HCT116 (cell line): Measurements from ENCODE around the gene RRBP1. TPM values are rescaled to one million over a fixed set of nuclear protein-coding genes. Genes with fewer than 3 reads are reported as not detected.
"Not testable (repeated sequence)": the region's sequence is repeated elsewhere in the genome, so short reads cannot be mapped to it uniquely, and the experiment has no call there.

ENCODE experiments used
- ATAC-seq: fragments of 200-7000 bp; cut with Tn5 transposase; 2 replicates; pipeline ENCODE4 v1.9.1; 2020; ENCODE audit warnings: mild to moderate bottlenecking, moderate library complexity
- BruUV-seq: library from RNA; stranded (reverse); fragments of 400-500 nt; replicated peaks from 2 replicates; lab custom pipeline; 2021; lab: Mats Ljungman, UMichigan
- CTCF ChIA-PET: fragments of 300-600 bp; sonication (Branson Sonifier 250); formaldehyde crosslinking; loops from one replicate; lab custom pipeline; 2021; ENCODE audit warnings: antibody characterized with exemption; lab: Charles Lee
- POLR2A ChIA-PET: fragments of 300-600, 350-600 bp; sonication (Branson Sonifier 250); formaldehyde crosslinking; loops from one replicate; lab custom pipeline; 2021; ENCODE audit warnings: antibody characterized with exemption; lab: Charles Lee
- RAD21 ChIA-PET, 2 experiments: fragments of 300-600 bp; sonication (Branson Sonifier 250); formaldehyde crosslinking; loops; one replicate each; lab custom pipeline; 2023; ENCODE audit warnings: low total read pairs in 2 of 2; ENCODE audit not compliant: uncharacterized antibody in 2 of 2, unreplicated experiment in 2 of 2, low non-redundant PET in 1 of 2; lab: Charles Lee
- DNase-seq: peaks from one replicate; pipeline ENCODE4 v3.0.0-alpha.2; 2010; ENCODE audit warnings: low read depth, low spot score
- H2AFZ ChIP-seq: fragments of 200-600 bp; shearing (Covaris generic), sonication (generic); 2 replicates; pipeline ENCODE4 v1.6.1; 2017; ENCODE audit warnings: low read depth, mixed run types, mixed read lengths, antibody characterized with exemption, low read length; ENCODE audit not compliant: poor library complexity, severe bottlenecking
- H3K27ac ChIP-seq: 2 replicates; pipeline ENCODE4 v1.5.1; 2012; ENCODE audit warnings: low read depth, low read length
- H3K27me3 ChIP-seq: fragments of 200-600 bp; sonication (generic); 2 replicates; pipeline ENCODE4 v1.6.1; 2016; ENCODE audit warnings: mixed run types, low read length, mixed read lengths; ENCODE audit not compliant: insufficient read depth
- H3K36me3 ChIP-seq, 2 experiments: fragments of 200-500 bp in 1 of 2; fragments of 200-600 bp in 1 of 2; sonication (Bioruptor generic) in 1 of 2; sonication (generic) in 1 of 2; 2 replicates each; pipeline versions ENCODE4 v1.5.1 to v1.6.1; 2014 to 2016; ENCODE audit warnings: low read length in 2 of 2, inconsistent platforms in 1 of 2, mixed read lengths in 1 of 2, mixed run types in 1 of 2; ENCODE audit not compliant: insufficient read depth in 2 of 2, control insufficient read depth in 1 of 2
- H3K4me1 ChIP-seq, 2 experiments: fragments of 200-600 bp in 1 of 2; sonication (generic) in 1 of 2; 2 replicates each; pipeline versions ENCODE4 v1.5.1 to v1.6.1; 2012 to 2017; ENCODE audit warnings: low read length in 2 of 2, inconsistent platforms in 1 of 2, mild to moderate bottlenecking in 1 of 2, mixed read lengths in 1 of 2, mixed run types in 1 of 2, moderate library complexity in 1 of 2; ENCODE audit not compliant: insufficient read depth in 2 of 2, control insufficient read depth in 1 of 2
- H3K4me2 ChIP-seq: fragments of 200-600 bp; sonication (generic); 2 replicates; pipeline ENCODE4 v1.6.1; 2017; ENCODE audit warnings: mixed run types, low read length, mixed read lengths
- H3K4me3 ChIP-seq, 2 experiments: fragments of 200-600 bp in 1 of 2; sonication (generic) in 1 of 2; replicated peaks in 1 of 2; 2 replicates each; pipeline ENCODE4 v1.5.1; 2011 to 2016; ENCODE audit warnings: low read length in 2 of 2, control low read depth in 1 of 2, low read depth in 1 of 2, mild to moderate bottlenecking in 1 of 2, mixed read lengths in 1 of 2, mixed run types in 1 of 2
- H3K79me2 ChIP-seq: fragments of 200-600 bp; sonication (generic); 2 replicates; pipeline ENCODE4 v1.6.1; 2017; ENCODE audit warnings: mild to moderate bottlenecking, mixed run types, low read length, moderate library complexity, mixed read lengths; ENCODE audit not compliant: insufficient read depth
- H3K9ac ChIP-seq: fragments of 200-600 bp; sonication (generic); 2 replicates; pipeline ENCODE4 v1.6.1; 2016; ENCODE audit warnings: low read length, mixed read lengths
- H3K9me2 ChIP-seq: fragments of 200-600 bp; sonication (generic), shearing (Covaris generic); 2 replicates; pipeline ENCODE4 v1.6.1; 2017; ENCODE audit warnings: mixed run types, mild to moderate bottlenecking, moderate library complexity; ENCODE audit not compliant: insufficient read depth
- H3K9me3 ChIP-seq, 2 experiments: fragments of 200-500 bp in 1 of 2; fragments of 200-600 bp in 1 of 2; sonication (Bioruptor generic) in 1 of 2; sonication (generic) in 1 of 2; 2 replicates each; pipeline ENCODE4 v1.6.1; 2014 to 2017; ENCODE audit warnings: low read length in 2 of 2, mixed read lengths in 2 of 2, inconsistent platforms in 1 of 2, low read depth in 1 of 2, mild to moderate bottlenecking in 1 of 2, mixed run types in 1 of 2, moderate library complexity in 1 of 2; ENCODE audit not compliant: control insufficient read depth in 1 of 2, insufficient read depth in 1 of 2
- H4K20me1 ChIP-seq: fragments of 200-600 bp; sonication (generic), shearing (Covaris generic); 2 replicates; pipeline ENCODE4 v1.6.1; 2017; ENCODE audit warnings: mixed run types, mild to moderate bottlenecking, moderate library complexity; ENCODE audit not compliant: insufficient read depth
- CTCF ChIP-seq, 3 experiments: fragments of 200-600 bp in 1 of 3; sonication (generic) in 1 of 3; IDR thresholded peaks in 2 of 3; conservative IDR thresholded peaks in 1 of 3; 2 replicates each; pipeline ENCODE4 v1.5.1; 2012 to 2017; ENCODE audit warnings: low read depth in 2 of 3, low read length in 2 of 3, antibody characterized with exemption in 1 of 3, borderline replicate concordance in 1 of 3, control low read depth in 1 of 3, mild to moderate bottlenecking in 1 of 3, mixed read lengths in 1 of 3, mixed run types in 1 of 3, moderate library complexity in 1 of 3; ENCODE audit not compliant: insufficient read depth in 1 of 3
- FOSL1 ChIP-seq: IDR thresholded peaks from 2 replicates; pipeline ENCODE4 v1.6.1; 2012; ENCODE audit warnings: low read depth
- SRF ChIP-seq: IDR thresholded peaks from 2 replicates; pipeline ENCODE4 v1.6.1; 2012; ENCODE audit warnings: low read depth
- intact Hi-C: fragments of 100-400 bp; cut with micrococcal nuclease; formaldehyde crosslinking; loops from 2 replicates; pipeline ENCODE4 v1.10.0; 2022
- total RNA-seq: library from RNA; stranded (reverse); gene quantifications from one replicate; pipeline ENCODE4 v1.2.1, GENCODE V29; 2021; ENCODE audit not compliant: unreplicated experiment

The RRBP1 gene
- total RNA-seq, 1 experiment from 2014 or later = 123 TPM

DNA sequence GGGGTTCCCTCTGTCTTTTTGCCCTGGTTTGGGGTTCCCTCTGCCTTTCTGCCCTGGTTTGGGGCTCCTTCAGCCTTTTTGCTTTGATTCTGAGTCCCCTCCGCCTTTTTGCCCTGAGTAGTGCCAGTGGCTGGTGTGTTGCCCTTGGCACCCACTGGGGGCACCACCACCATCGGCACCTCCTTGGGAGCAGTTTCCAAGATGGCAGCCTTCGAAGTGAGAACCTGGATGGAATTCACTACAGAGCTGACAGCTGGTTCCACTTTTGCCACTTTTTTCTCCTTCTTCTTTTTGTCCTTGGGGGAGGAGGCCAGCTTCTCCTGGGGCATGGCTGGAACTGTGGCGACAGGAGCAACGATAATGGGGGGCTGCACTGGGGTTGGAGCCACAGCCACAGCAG lies 22.2 kb downstream of the RRBP1 start:
- no peak overlapping the region for H3K9ac ChIP-seq
- peaks cover 0 to 18% of the 10 kb centered on the region in 2 experiments; a peak in 2 of 4 replicates for H3K4me1 ChIP-seq
- no peak overlapping the region for H2AFZ ChIP-seq
- H3K79me2 ChIP-seq = peaks cover 90% of the 10 kb centered on the region
- H3K36me3 ChIP-seq = peaks cover 13 to 31% of the 10 kb centered on the region in 2 experiments
- no peak overlapping the region for H3K27ac ChIP-seq
- no peak overlapping the region for H3K4me2 ChIP-seq
- no peak overlapping the region for H3K4me3 ChIP-seq
- CTCF ChIA-PET = no interaction called here
- TF ChIP-seq CTCF (IDR thresholded peaks at IDR 0.05 in 2 of 3, conservative IDR thresholded peaks at IDR 0.05 in 1 of 3; ENCODE audit: borderline replicate concordance in 1 of 3, insufficient read depth in 1 of 3, low read depth in 2 of 3, low read length in 2 of 3) (peak in 2 of 3 experiments; percentile 34 to 37; a peak in 4 of 6 replicates), FOSL1 (no peak), SRF (no peak)
- ATAC-seq = peak; percentile 63
- BruUV-seq = TSS peak; percentile 66
- RAD21 ChIA-PET = no interaction called here
- no peaks in the 10 kb centered on the region for H3K9me2 ChIP-seq
- no peaks in the 10 kb centered on the region for H3K27me3 ChIP-seq
- intact Hi-C loops = loop anchor here (5.0 kb wide), 1 partner anchor 338 kb away; no protein-coding TSS in a partner anchor
- DNase-seq = no peak
- POLR2A ChIA-PET = no interaction called here
- no peaks in the 10 kb centered on the region; the same call in 1 of the 2 replicates for H4K20me1 ChIP-seq
- H3K9me3 ChIP-seq = peaks cover 8 to 10% of the 10 kb centered on the region in 2 experiments; a peak in 1 of 4 replicates

GRCh38 chr20:17659344-17659743 lies 22.7 kb downstream of the RRBP1 start:
- DNase-seq, H3K4me2 ChIP-seq, H3K9me2 ChIP-seq, RAD21 ChIA-PET, ATAC-seq, POLR2A ChIA-PET, BruUV-seq, H4K20me1 ChIP-seq, H3K4me3 ChIP-seq, H2AFZ ChIP-seq, CTCF ChIA-PET, H3K9me3 ChIP-seq, H3K27ac ChIP-seq, H3K9ac ChIP-seq, H3K27me3 ChIP-seq: not testable (repeated sequence)
- peaks cover 0 to 18% of the 10 kb centered on the region in 2 experiments; a peak in 2 of 4 replicates for H3K4me1 ChIP-seq
- H3K36me3 ChIP-seq = peaks cover 15 to 31% of the 10 kb centered on the region in 2 experiments
- intact Hi-C loops = loop anchor here (5.0 kb wide), 1 partner anchor 338 kb away; no protein-coding TSS in a partner anchor
- peaks cover 90% of the 10 kb centered on the region for H3K79me2 ChIP-seq
